ENCODE results near the gene SAC3D1. TPM values are rescaled to one million over a fixed set of nuclear protein-coding genes. Genes with fewer than 3 reads are reported as not detected.
A peak's percentile ranks its signal among the peaks of the same experiment; 100 is the strongest.
"Not testable (repeated sequence)": the region's sequence is repeated elsewhere in the genome, so short reads cannot be mapped to it uniquely, and the experiment has no call there.

SAC3D1 gene
- total RNA-seq, 2 donors from 2014 or later: 11.1 to 11.6 TPM

DNA sequence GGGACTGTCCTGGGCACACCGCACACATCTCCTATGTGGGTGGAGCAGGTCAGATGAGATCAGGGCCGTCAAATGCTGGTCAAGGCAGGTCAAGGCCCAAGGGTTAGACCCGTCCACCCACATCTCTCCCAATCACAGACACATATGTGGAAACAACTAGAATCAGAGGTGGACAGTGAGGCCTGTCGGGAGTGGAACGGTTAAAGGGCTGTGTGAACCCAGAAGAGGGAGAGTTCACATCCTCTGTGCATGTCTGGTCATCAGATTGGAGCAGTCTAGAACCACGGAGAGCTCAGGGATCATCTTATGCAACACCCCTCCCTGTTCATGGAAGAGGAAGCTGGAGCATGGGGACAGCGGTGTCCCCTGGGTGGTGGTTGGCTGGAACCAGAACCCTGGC, 21.2 kb upstream of the SAC3D1 start:
- ATAC-seq (no peak), DNase-seq (no peak)
- intact Hi-C loops (cut with DNase I, micrococcal nuclease): no loop called here

DNA sequence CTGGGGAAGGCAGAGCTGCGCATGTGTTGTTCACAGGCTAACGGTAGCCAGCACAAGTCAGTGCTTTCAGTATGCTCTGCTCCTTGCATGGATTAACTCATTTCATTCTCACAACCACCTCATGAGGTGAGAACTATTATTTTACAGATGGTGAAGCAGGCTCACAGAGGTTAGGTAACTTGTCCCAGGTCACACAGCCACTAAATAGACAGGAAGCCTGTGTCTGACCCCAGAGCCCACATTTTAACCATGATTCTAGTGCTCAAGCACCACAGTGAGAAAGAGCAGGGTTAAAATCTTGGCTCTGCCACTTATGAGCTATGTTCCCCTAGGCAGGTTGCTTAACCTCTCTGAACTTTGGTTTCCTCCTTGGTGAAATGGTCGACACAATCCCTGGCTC, 20.0 kb upstream of the SAC3D1 start:
- ATAC-seq (no peak), DNase-seq (no peak)
- intact Hi-C loops (cut with DNase I, micrococcal nuclease): no loop called here

DNA sequence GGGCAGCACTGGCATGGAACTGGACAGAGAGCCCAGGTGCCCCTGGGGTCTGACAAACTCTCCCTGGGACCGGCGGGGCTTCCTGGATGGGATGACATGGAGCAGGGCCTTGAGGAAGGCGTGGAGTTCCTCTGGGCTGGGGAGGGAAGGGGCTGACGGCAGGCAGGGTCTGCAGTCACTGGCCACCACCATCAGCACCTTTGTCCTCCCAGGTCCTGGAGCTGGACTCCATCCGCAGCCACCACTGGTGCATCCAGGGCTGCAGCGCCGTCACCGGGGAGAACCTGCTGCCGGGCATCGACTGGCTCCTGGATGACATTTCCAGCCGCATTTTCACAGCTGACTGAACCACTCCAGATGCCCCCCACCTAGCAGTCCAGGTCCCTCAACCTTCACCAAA, 19.5 kb upstream of the SAC3D1 start:
- ATAC-seq (no peak), DNase-seq (no peak)
- intact Hi-C loops (cut with DNase I, micrococcal nuclease): no loop called here

DNA sequence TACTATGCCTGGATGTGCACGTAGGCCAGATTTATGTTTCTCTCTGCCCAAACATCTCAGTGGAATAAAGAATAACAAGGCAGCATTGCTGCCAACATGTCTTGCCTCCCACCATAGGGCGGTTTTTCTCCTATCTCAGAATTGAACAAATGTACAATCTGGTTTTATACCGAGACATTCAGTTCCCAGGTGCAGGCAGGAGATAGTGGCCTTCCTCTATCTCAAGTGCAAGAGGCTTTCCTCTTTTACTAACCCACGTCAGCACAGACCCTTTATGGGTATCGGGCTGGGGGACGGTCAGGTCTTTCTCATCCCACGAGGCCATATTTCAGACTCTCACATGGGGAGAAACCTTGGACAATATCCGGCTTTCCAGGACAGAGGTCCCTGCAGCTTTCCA, 17.5 kb upstream of the SAC3D1 start:
- intact Hi-C loops (cut with DNase I, micrococcal nuclease); ATAC-seq; DNase-seq: not testable (repeated sequence)

DNA sequence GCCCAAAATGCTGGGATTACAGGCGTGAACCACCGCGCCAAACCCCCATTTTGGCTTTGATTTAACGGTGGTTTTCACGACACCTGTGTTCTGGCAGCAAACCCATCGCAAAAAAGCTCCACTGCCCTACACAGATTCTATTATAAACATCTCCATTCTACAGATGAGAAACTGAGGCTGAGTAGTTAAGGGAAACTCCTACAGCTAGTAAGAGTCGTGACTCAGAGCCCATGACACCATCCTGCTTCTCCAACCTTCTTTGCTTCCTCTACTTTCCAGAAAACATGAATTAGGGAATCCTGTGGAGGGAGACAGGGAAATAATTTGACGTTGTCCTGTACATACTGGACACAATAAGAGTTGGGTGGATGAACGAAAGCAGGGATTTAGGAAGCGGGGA, 14.2 kb upstream of the SAC3D1 start:
- DNase-seq (no peak), ATAC-seq (no peak)
- intact Hi-C loops (cut with DNase I, micrococcal nuclease): no loop called here

DNA sequence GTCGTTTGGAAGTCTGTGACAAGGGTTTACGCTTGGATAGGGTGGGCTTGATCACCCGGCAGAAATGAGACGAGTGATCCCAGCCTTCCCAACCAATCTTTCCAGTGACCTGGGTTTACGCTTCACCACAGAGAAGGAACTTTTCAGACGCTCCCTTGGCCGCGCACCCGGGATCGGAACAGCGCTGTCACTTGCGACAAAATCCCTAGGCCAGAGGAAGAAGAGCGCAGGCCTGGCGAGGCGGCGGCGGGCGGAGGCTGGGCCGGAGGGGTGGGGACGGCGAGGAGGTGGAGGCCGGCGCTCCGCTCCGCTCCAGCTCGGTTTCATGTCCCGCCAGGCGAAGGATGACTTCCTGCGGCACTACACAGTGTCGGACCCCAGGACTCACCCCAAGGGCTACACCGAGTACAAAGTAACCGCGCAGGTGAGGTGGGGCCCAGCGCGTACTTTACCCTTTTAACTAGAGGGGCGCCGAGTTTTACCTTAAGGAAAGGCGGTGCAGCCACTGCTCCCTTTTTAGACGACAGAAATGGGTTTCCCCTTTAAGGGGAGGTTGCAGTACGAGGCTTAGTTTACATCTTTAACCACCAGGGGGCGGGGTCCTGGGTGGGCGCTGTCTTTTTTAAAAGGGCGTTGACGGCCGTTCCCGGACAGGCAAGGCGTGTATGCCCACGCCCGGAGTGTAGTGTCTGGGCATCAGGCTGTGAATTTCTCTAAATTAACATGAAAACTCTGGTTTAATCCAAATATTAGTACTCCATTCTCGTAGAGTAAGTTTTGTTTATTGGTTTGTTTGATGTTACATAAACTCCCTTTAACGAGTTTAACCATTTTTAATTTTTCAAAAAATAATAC, 13.6 kb upstream of the SAC3D1 start, which contains the start of gene SNX15:
Gene SNX15 (plus strand): TSS at position 227 of the 855 bp plus-strand sequence. CDS start 99 bp downstream, at position 326.
- intact Hi-C loops (cut with DNase I, micrococcal nuclease): no loop called here
- ATAC-seq (peak; percentile 89), DNase-seq (peak; percentile 93 to 94)

DNA sequence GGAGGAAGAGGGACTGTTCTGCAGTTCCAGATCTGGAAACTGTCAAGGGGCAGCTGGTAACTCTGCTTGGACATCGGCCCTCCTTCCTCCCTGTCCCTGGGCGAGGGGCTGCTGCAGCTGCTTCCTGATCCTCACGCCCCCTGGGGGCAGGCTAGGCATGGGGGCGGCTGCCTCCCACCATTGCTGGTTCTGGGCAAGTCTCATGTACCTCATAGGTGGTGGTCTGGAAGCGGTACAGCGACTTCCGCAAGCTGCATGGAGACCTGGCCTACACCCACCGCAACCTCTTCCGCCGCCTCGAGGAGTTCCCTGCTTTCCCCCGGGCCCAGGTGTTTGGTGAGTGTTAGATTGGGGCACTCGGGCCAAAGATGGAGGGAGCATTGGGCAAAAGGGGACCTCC, 8.8 kb upstream of the SAC3D1 start:
- intact Hi-C loops (cut with DNase I, micrococcal nuclease): no loop called here
- DNase-seq (no peak), ATAC-seq (no peak)

DNA sequence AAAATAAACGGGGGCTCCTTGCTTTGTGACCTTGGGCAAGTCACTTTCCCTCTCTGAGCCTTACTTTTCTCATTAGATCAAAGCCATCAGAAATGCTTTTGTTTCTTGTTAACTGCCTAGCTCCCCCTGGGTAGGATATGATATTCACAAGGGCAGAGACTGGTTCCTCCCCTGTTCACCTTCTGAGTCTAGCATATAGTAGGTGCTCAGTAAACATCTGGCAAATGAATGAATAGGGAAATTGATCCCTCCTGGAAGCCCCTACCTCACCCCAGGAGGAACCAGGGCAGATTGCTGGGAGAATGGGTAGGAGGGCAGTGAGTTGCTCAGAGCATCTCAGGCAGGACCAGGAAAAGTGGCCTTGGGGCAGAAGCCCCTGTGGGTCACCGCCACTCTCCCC, 6.6 kb upstream of the SAC3D1 start:
- ATAC-seq: no peak
- intact Hi-C loops (cut with DNase I, micrococcal nuclease): no loop called here
- DNase-seq: no peak

DNA sequence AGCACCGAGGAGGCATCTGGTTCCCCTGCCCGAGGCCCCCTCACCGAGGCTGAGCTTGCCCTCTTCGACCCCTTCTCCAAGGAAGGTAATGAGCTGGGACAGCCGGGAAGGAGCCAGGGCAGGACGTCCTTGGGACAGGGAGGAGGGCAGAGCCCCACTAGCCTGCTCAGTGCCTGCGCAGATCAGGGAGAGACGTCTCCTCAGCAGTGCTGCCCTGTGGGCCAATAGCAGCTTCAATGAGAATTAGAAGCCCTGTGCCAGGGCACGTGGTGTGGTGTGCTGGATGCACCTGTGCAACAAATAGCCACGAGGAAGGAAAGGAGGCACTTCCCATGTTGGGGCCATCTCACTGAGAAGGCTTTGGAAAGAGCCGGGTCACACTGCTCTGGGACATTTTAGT, 5.4 kb upstream of the SAC3D1 start:
- intact Hi-C loops (cut with DNase I, micrococcal nuclease): no loop called here
- DNase-seq: no peak
- ATAC-seq: no peak

DNA sequence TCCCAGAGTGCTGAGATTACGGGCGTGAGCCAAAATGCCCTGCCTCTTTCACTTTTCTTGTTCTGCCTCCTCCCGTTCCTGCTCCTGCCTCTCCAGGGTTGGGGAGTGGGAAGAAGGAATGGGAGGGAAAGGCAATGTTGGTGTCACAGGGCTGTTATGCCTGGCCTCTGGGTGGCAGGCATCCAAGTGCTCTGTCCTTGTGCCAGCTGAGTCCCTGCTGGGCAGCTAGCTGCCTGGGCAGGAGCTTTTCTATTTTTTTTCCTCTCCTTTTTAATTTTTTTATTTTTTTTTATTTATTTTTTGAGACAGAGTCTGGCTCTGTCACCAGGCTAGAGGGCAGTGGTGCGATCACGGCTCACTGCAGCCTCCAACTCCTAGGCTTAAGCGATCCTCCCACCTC, 4.1 kb upstream of the SAC3D1 start:
- intact Hi-C loops (cut with DNase I, micrococcal nuclease): no loop called here
- no peak for DNase-seq
- no peak for ATAC-seq

DNA sequence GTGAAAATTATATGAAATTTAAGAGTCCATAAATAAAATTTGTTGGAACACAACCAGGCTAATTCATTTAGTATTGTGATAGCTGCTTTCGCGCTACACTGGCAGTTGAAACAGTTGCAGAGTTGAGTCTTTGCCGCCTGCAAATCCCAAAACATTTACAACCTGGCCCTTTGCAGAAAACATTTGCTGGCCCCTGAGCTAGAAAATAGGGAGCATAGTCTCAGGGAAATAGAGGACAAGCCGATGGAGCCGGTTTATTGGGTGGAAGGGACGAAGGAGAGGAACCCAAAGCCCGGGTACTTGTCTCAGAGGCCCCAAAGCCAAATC, 527 bp upstream of the SAC3D1 start:
- DNase-seq (no peak), ATAC-seq (no peak)
- intact Hi-C loops (cut with DNase I, micrococcal nuclease): no loop called here

DNA sequence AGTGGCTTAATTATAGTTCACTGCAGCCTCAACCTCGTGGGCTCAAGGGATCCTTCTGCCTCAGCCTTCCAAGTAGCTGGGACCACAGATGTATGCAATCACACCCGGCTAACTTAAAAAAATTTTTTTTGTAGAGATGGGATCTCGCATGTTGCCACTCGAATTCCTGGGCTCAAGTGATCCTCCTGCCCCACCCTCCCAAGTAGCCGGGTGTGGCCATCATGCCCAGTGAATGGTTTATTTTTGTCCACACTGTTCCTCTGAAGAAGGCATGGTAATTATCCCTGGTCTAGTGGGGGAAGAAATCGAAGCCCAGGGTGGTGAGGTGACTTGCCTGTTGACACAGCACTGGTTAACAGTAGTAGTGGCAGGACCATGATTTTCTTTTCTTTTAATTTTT, 1.9 kb downstream of the SAC3D1 start:
- intact Hi-C loops (cut with DNase I, micrococcal nuclease): no loop called here
- no peak for DNase-seq
- no peak for ATAC-seq

DNA sequence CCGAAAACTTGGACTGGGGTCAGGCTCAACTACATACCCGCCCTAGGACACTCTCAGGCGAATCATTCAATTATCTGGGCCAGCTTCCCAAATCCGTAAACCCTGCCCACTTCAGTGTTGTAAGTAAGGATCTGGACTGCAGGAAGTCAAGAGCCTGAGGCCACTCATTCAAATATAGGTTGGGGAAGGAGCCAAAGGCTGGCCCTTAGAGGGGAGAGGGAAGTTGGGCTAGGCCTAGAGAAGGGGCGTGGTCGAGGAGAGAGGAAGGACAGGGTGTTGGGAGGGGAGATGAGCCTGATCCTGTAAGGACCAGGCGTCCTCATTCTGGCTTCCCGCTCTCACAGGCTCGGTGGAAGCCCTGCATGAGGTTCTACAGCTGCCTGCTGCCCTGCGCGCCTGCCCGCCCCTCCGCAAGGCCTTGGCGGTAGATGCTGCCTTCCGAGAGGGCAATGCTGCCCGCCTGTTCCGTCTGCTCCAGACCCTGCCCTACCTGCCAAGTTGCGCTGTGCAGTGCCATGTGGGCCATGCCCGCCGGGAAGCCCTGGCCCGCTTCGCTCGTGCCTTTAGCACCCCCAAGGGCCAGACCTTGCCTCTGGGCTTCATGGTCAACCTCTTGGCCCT, 3.0 kb downstream of the SAC3D1 start:
- intact Hi-C loops (cut with DNase I, micrococcal nuclease): no loop called here
- ATAC-seq (no peak), DNase-seq (peak in 1 of 2 donors; percentile 47)

DNA sequence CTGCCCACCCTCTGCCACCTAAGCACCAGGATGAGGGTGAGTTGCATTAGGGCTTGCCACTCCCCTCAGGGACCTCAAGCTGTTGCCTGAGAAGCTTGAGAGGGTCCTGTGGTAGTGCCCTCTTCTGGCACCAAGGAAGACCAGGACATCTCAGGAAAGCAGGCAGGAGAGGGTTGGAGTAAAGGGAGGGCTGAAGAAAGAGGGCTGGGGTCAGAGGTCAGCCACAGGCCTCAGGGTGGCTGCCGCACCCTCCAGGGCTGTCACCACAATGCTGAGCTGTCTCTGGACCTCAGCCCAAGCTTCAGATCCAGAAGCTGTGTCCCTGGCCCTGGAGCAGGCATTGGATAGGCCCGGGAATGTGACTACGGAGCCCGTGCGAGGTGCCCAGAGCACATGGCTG, 4.1 kb downstream of the SAC3D1 start:
- no peak for ATAC-seq
- no peak for DNase-seq
- intact Hi-C loops (cut with DNase I, micrococcal nuclease): no loop called here

DNA sequence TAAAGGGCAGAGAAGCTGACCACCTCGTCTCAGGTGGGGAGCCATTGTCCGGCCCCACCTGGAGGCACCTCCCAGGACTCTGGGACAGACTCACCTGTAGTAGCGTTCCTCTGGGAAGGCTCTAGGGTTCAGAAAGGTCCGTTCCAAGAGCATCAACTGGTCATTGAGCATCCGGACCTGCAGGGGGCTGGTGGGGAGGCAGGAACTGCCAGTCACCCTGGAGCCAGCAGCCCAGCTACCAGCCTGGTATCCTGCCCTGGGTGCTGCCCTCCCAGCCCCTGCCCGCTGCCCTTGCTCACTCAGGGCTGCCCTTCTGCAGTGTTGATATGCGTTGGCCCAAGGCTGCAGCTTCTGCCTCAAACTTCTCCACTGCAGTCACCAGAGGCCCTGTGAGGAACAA, 4.7 kb downstream of the SAC3D1 start:
- DNase-seq: no peak
- intact Hi-C loops (cut with DNase I, micrococcal nuclease): no loop called here
- no peak for ATAC-seq

DNA sequence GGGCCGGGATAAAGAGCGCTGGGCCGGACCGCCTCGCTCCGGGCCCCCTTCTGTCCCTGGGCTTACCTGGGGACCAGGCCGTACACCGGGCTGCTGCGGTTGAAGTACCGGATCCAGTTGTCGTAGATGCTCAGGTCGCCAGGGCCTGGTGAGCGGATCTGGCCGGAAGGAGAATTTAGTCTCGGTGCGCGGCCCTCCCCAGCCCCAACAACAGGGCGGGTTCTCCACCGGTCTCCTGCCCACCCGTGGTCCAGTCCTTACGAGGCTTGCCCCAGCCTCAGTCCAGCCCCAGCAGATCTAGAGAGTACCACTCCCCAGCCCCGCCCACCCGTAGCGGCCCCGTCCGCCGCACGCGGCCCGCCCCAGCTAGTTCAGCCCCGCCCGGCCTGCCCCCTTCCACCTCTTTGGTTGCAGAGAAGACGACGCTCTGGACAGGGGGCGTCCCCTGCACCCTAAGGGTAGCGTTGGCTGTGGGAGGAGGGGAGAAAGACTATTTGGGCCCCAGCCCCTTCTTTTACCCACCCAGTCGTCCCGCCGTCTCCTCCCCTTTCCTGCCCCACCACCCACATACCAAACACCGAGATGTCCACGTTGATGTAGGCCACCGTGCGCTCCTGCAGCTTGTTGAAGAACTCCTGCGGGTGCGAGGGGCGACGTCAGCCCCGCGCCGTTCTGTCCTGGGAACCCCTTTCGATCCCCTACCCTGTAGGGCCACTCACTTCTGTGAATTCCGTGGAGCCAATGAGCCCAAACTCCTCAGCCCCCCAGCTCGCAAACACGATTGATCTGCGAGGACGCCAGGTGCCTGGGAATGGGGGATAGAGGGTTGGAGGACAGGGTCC, 6.8 kb downstream of the SAC3D1 start:
- intact Hi-C loops (cut with DNase I, micrococcal nuclease): no loop called here
- ATAC-seq: peak; percentile 19
- peak in 1 of 2 donors; percentile 40 for DNase-seq

DNA sequence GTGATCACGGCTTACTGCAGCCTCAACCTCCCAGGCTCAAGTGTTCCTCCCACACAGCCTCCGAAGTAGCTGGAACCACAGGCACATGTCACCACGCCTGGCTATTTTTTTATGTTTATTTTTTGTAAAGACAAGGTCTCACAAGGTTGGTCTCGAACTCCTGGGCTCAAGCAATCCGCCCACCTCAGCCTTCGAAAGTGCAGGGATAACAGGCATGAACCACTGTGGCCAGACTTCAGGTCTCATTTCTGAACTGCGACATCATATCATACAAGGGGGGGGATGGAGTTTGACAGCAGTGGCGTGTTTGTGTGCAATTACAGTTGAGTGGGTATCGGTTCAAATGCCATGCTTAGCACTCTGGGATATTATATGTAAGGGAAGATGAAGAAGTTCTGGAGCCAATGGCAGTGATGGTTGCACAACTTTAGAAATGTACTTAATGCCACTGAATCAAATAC, 10.4 kb downstream of the SAC3D1 start:
- no peak for DNase-seq
- ATAC-seq: no peak
- intact Hi-C loops (cut with DNase I, micrococcal nuclease): no loop called here

DNA sequence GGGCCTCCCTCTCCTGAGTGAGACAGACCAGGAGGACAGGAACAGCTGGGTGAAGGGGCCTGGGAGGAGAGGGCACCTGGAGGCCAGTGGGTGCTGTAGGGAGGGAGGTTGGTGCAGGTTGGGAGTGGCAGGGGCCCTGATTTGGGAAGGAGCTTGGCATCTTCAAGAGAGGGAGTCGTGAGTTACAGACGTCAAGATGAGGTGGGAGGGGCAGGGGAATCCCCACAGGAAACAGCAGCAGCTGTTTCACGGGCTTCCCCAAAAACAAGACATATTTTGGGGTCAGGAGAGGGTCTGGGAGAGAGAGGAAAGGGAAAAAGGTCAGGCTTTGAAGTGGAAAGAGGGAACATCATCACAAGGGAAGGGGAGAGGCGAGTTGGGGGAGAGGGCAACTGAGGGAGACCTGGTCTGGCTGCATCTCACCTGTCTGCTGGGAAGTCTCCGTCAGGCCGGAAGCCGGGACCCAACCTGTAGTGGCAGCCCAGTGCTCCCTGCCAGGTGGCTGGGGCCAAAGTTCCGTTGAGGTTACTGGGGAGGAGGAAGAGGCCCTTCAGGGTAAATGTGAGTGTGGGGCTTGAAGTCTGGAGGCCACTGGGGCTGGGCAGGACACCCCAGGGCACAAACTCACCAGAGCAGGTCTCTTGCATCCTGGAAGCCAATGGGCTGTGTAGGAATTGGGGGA, 13.0 kb downstream of the SAC3D1 start:
- peak; percentile 23 for ATAC-seq
- no peak for DNase-seq
- intact Hi-C loops (cut with DNase I, micrococcal nuclease): no loop called here

DNA sequence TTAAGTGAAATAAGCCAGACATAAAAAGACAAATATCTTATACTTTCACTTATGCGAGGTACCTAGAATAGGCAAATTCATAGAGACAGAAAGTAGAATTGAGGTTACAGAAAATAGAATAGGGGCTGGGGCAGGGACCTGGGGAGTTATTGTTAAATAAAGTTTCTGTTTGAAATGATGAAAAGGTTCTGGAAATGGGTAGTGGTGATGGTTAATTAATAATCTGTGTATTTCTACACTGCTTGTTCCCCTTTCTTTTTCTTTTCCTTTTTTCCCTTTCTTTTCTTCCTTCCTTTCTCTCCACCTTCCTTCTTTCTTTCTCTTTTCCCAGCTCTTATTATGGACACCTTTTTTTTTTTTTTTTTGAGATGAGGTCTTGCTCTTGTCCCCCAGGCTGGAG, 14.5 kb downstream of the SAC3D1 start:
- DNase-seq: no peak
- no peak for ATAC-seq
- intact Hi-C loops (cut with DNase I, micrococcal nuclease): no loop called here
